GM18502 (cell line): ENCODE measurements around the gene CST9.

ENCODE experiments used
- ATAC-seq: cut with Tn5 transposase; IDR thresholded peaks from one replicate; pipeline ENCODE4 v1.9.1; 2021; ENCODE audit warnings: mild to moderate bottlenecking; ENCODE audit not compliant: unreplicated experiment, poor library complexity

CST9 gene

GRCh38 chr20:23605867-23606651 lies at the start of gene CST9:
Gene CST9, minus strand, starts transcription at chr20:23605917. Its CDS starts 53 bp downstream, at chr20:23605864.
- no peak for ATAC-seq

GRCh38 chr20:23654717-23655116 lies 49.0 kb upstream of the CST9 start:
- no peak for ATAC-seq

GRCh38 chr20:23654000-23654399 lies 48.3 kb upstream of the CST9 start:
- no peak for ATAC-seq

- no peak for ATAC-seq
These were observed 47.8 kb upstream of the CST9 start for GRCh38 chr20:23653400-23653938.

- no peak for ATAC-seq
These were observed 47.2 kb upstream of the CST9 start for GRCh38 chr20:23652926-23653325.

- no peak for ATAC-seq
These were observed 46.7 kb upstream of the CST9 start for GRCh38 chr20:23652371-23652770.

- ATAC-seq, result no peak
These were observed 45.4 kb upstream of the CST9 start for GRCh38 chr20:23651117-23651516.

- ATAC-seq, result no peak
These were observed 44.2 kb upstream of the CST9 start for GRCh38 chr20:23649830-23650417.

GRCh38 chr20:23649242-23649641 lies 43.5 kb upstream of the CST9 start:
- ATAC-seq, result no peak

- ATAC-seq, result no peak
These were observed 41.6 kb upstream of the CST9 start for GRCh38 chr20:23647346-23647745.

GRCh38 chr20:23646106-23646873 lies 40.6 kb upstream of the CST9 start:
- ATAC-seq, result no peak

GRCh38 chr20:23645575-23645974 lies 39.9 kb upstream of the CST9 start:
- ATAC-seq, result no peak

GRCh38 chr20:23644164-23644563 lies 38.4 kb upstream of the CST9 start:
- ATAC-seq, result no peak

GRCh38 chr20:23643659-23644058 lies 37.9 kb upstream of the CST9 start:
- no peak for ATAC-seq

GRCh38 chr20:23641936-23642751 lies 36.4 kb upstream of the CST9 start:
- ATAC-seq, result no peak

- ATAC-seq, result no peak
These were observed 35.3 kb upstream of the CST9 start for GRCh38 chr20:23640671-23641667.

- no peak for ATAC-seq
These were observed 34.4 kb upstream of the CST9 start for GRCh38 chr20:23640018-23640601.

GRCh38 chr20:23639490-23639958 lies 33.8 kb upstream of the CST9 start:
- ATAC-seq, result no peak
